GM18951 (cell line): Measurements from ENCODE around the gene VWA2.

ENCODE experiments used
- POLR2A ChIP-seq: IDR thresholded peaks from 4 replicates; pipeline ENCODE4 v1.6.1; 2011; ENCODE audit warnings: mild to moderate bottlenecking; ENCODE audit not compliant: insufficient read length, insufficient read depth; ENCODE audit errors: extremely low read depth
- in situ Hi-C: fragments of 300-500 bp; cut with MboI; formaldehyde crosslinking; loops from one replicate; pipeline ENCODE4 v1.12.0; 2022; ENCODE audit warnings: low sequenced_read_pairs, mixed read lengths, inconsistent platforms; ENCODE audit not compliant: unreplicated experiment

Gene VWA2

DNA sequence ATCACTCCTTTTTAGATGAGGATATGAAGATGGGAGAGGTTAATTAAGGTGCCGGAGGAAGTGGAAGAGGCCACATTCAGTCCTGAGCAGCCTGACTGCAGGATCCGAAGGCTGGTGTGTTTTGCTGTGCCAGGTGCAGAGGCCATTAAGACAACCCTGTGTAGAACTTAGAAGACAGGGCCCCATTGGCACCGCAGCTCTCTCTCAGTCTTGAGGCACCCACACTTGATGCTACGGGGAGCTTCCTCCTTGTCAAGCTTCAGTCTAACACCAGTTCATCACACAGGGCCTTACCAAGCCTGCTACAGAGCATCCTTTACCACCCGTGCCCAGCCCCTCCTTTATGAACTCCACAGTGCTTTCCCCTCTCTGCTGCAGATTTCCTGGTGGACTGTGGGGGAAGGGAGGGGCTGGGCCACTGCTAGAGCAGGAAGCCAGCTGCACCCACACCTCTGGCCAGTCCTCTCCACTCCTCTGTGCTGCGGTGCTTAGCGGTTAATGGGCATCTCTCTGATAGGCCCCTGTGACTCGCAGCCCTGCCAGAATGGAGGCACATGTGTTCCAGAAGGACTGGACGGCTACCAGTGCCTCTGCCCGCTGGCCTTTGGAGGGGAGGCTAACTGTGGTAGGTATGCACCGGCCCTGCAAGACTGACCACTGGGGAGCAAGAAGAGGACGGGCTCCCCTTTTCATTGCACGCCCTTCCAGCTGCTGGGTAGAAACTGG, 45.5 kb downstream of the VWA2 start:
- no peak for TF ChIP-seq POLR2A
- in situ Hi-C loops: no loop called here

DNA sequence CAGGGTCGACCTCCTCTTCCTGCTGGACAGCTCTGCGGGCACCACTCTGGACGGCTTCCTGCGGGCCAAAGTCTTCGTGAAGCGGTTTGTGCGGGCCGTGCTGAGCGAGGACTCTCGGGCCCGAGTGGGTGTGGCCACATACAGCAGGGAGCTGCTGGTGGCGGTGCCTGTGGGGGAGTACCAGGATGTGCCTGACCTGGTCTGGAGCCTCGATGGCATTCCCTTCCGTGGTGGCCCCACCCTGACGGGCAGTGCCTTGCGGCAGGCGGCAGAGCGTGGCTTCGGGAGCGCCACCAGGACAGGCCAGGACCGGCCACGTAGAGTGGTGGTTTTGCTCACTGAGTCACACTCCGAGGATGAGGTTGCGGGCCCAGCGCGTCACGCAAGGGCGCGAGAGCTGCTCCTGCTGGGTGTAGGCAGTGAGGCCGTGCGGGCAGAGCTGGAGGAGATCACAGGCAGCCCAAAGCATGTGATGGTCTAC, 46.9 kb downstream of the VWA2 start:
- in situ Hi-C loops: no loop called here
- no peak for TF ChIP-seq POLR2A

DNA sequence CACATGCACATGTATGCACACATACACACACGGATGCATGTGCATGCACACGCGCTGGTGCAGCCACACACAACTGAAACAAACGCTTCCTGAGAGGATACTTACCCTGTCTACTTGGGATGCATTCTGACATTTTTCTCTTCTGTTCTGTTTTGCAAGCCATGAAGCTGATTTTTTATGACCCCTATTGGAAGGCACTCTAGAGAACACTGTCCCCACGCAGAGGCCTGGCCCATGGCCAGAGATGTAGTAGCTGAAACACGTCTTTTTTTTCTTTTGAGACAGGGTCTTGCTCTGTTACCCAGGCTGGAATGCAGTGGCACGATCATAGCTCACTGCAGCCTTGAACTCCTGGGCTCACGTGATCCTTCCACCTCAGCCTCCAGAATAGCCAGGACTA, 47.9 kb downstream of the VWA2 start:
- in situ Hi-C loops: no loop called here
- TF ChIP-seq POLR2A: no peak

DNA sequence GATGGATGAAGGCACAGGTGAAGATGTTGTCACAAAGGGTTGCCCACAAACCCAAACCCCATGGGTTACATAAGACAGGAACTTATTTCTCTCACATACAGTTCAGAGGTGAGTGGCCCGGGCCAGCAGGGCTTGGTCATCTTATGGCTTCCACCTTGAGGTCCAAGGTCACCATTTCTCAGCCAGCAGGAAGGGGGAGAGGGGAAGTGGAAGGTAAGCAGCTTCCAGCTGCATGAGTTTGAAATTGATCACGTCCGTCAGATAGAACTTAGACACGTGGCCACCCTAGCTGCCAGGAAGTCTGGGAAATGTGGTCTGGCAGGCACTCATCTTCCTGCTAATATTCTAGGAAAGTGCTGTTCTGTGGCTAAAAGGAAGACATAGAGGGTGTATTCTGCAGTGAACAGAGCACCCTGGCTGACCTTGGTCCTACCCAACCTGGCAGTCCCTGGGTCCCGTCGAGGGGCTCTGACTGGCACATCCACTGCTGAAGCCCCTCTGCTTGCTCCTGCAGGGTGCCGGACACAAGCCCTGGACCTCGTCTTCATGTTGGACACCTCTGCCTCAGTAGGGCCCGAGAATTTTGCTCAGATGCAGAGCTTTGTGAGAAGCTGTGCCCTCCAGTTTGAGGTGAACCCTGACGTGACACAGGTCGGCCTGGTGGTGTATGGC, 49.5 kb downstream of the VWA2 start:
- in situ Hi-C loops: no loop called here
- TF ChIP-seq POLR2A: no peak

DNA sequence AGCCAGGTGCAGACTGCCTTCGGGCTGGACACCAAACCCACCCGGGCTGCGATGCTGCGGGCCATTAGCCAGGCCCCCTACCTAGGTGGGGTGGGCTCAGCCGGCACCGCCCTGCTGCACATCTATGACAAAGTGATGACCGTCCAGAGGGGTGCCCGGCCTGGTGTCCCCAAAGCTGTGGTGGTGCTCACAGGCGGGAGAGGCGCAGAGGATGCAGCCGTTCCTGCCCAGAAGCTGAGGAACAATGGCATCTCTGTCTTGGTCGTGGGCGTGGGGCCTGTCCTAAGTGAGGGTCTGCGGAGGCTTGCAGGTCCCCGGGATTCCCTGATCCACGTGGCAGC, 50.0 kb downstream of the VWA2 start:
- no peak for TF ChIP-seq POLR2A
- in situ Hi-C loops: no loop called here

DNA sequence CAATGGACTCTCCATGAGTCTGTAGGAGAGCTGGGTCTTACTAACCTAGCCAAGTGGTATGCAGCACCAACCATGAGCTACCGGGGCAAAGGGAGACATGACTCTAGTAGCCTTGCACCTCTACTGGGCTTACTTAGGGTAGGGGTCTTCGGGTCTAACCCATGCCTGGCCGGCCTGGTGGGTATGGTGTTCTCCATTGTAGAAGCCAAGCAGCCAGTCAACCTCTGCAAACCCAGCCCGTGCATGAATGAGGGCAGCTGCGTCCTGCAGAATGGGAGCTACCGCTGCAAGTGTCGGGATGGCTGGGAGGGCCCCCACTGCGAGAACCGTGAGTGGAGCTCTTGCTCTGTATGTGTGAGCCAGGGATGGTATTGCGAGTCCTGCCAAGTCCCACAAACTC, 51.0 kb downstream of the VWA2 start:
- in situ Hi-C loops: no loop called here
- TF ChIP-seq POLR2A: no peak

DNA sequence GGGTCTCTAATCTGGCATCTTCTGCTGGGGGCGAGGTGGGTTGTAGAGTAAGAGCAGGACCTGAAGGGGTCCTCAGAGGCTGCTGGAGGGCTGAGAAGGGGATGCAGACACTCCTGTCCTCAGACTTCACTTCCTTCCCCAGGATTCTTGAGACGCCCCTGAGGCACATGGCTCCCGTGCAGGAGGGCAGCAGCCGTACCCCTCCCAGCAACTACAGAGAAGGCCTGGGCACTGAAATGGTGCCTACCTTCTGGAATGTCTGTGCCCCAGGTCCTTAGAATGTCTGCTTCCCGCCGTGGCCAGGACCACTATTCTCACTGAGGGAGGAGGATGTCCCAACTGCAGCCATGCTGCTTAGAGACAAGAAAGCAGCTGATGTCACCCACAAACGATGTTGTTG, 52.0 kb downstream of the VWA2 start:
- TF ChIP-seq POLR2A: no peak

DNA sequence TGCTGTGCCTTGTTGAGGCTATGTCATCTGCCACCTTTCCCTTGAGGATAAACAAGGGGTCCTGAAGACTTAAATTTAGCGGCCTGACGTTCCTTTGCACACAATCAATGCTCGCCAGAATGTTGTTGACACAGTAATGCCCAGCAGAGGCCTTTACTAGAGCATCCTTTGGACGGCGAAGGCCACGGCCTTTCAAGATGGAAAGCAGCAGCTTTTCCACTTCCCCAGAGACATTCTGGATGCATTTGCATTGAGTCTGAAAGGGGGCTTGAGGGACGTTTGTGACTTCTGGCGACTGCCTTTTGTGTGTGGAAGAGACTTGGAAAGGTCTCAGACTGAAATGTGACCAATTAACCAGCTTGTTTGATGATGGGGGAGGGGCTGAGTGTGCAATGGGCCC, 52.5 kb downstream of the VWA2 start:
- TF ChIP-seq POLR2A: no peak
- in situ Hi-C loops: no loop called here

More for the DNA sequence above, 52.0 kb downstream of the VWA2 start:
- in situ Hi-C loops: no loop called here

DNA sequence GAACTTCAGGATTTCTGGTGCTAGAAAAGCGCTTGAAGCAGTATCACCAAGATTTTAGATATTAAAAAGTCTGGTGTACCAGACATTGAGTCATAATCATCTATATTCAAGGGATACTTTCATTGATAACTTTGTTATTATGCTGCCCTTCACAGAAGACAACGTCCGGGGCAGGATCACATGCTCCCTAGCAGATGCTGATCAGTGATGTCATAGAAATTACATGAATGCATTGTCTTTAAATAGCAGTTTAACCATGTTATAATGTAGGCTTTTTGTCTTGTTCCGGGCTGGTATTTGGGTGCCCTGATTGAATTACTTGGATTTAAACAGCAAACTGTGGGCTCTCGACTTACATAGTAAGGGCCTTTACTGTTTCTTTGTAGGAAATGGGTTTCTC, 54.0 kb downstream of the VWA2 start:
- in situ Hi-C loops: no loop called here
- no peak for TF ChIP-seq POLR2A

DNA sequence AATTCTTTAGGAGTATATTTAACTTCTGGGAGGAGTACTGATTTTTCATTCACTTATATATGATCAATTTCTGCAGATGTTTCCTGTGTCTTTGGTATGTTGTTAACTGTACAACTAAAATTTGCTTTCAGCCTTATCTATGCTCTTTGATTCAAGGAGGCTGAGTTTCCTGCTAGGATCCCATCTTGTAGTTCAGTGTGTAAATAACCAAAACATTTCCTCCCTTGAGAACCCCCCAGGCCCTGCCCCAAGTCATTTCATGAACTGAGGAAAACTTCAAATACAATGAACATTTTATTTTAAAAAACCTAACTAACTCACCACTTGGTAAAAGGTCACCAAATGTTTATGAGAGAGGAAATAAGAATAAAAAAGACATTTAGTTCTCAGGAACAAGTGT, 55.5 kb downstream of the VWA2 start:
- in situ Hi-C loops: no loop called here
- TF ChIP-seq POLR2A: no peak

DNA sequence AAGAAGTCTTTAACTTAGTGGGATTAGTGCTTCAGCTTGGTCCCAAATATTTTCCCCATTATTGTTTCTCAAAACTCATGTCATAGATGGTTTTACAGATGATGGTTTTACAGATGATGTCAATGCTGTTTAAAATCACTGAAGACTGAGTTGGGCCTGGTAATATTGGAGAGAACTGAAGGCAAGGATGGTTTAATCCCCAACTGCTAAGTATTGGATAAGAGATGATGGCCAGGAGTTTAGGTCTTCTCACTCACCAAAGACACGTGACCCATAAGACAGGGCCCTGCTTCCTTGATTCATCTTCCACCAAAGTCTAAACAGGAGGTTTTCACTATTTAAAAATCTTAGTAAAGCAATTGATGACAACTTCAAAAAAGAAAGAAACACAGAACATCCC, 56.3 kb downstream of the VWA2 start:
- TF ChIP-seq POLR2A: no peak
- in situ Hi-C loops: no loop called here

DNA sequence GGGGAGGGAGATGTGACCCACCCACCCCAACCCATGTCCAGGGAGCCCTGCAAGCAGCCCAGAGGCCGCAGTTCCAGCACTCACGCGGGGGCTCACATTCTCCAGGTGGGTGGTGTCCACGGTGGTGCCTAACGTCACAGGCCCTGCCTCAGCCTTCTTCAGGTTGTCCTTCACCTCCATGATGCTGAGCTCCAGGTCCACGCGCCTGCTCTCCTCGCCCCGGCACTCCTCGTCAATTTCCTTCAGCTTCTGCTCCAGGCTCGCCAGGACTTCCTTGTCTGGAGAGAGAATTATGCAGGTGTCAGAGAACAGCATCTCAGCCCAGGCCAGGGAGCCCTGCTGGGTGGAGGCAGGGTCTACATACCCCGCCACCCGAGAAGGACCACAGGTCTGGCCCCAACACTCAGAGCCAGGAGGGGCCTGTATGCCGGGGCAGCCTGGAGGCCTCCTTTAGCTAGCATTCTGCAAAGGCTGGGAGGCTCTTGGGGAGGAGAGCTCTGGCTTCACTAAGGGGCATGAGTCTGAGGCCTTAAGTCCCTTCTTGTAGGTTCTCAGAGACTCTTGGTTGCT, 58.2 kb downstream of the VWA2 start:
- in situ Hi-C loops: no loop called here
- no peak for TF ChIP-seq POLR2A

DNA sequence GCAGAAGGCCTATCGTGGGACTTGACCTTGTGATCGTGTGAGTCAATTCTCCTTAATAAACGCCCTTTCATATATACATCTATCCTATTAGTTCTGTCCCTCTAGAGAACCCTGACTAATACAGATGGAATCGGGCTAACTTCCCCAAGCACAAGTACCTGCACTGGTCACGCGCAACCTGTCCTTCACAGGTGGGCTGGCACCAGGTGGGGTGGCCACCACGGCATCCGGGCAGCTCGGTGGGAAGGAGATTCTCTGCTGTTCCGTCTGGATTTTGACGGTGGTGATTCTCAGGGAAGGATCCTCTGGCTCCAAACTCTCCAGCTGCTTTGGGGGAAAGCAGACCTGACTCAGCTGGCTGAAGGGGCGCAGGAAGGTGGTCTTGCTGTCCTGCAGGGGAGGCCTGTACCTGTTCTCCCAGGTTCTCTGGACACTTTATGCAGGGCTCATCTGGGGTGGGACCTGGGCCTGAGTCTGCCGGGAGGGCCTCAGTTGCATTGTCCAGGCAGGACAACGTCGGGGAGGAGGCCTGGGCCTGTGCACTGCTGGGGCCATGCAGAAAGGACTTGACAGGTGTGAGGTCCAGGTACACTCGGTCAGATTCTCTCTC, 61.1 kb downstream of the VWA2 start:
- in situ Hi-C loops: loop anchor here (25.0 kb wide), 1 partner anchor 837 kb away; no protein-coding TSS in a partner anchor

More for the DNA sequence above, 61.1 kb downstream of the VWA2 start:
- TF ChIP-seq POLR2A: no peak
